GM12878 (cell line): ENCODE measurements around the gene DNAJA2. TPM values are rescaled to one million over a fixed set of nuclear protein-coding genes. Genes with fewer than 3 reads are reported as not detected.

Experiments used
- ATAC-seq: fragments of 200-7000 bp; cut with Tn5 transposase; 3 replicates; pipeline ENCODE4 v1.9.1; 2020; ENCODE audit warnings: mild to moderate bottlenecking, moderate library complexity
- BruUV-seq: library from RNA; stranded (reverse); fragments of 400-500 nt; replicated peaks from 2 replicates; lab custom pipeline; 2021; lab: Mats Ljungman, UMichigan
- CTCF ChIA-PET: fragments of 300-600 bp; sonication (Branson Sonifier 250); formaldehyde crosslinking; extraction: SDS; loops from one replicate; lab custom pipeline; 2021; ENCODE audit warnings: inconsistent platforms; lab: Yijun Ruan, JAX
- POLR2A ChIA-PET: fragments of 350-600 bp; formaldehyde crosslinking; extraction: SDS; loops from one replicate; lab custom pipeline; 2021; ENCODE audit warnings: inconsistent platforms; lab: Charles Lee
- RAD21 ChIA-PET: fragments of 300-600 bp; sonication (Branson Sonifier 250); formaldehyde crosslinking; loops from one replicate; lab custom pipeline; 2023; ENCODE audit warnings: antibody characterized with exemption; ENCODE audit not compliant: unreplicated experiment; lab: Charles Lee
- SMC1A ChIA-PET: fragments of 300-600 bp; sonication (Branson Sonifier 250); formaldehyde crosslinking; loops from one replicate; lab custom pipeline; 2023; ENCODE audit not compliant: unreplicated experiment, uncharacterized antibody; lab: Charles Lee
- DNase-seq: peaks from one replicate; pipeline ENCODE4 v3.0.0-alpha.2; 2011; ENCODE audit warnings: low read depth, low spot score
- FAIRE-seq: peaks from 3 replicates; lab custom pipeline; 2011; peaks lifted over from hg19 to GRCh38; lab: Jason Lieb, UNC
- H2AFZ ChIP-seq: 2 replicates; pipeline ENCODE4 v1.6.0; 2011; ENCODE audit warnings: low read depth, low read length, control low read depth; ENCODE audit not compliant: control insufficient read depth
- H3K27ac ChIP-seq: 2 replicates; pipeline ENCODE4 v1.5.1; 2011; ENCODE audit warnings: control low read depth; ENCODE audit not compliant: control insufficient read depth, insufficient read depth
- H3K27me3 ChIP-seq, 2 experiments: replicated peaks in 1 of 2; 2 replicates each; pipeline versions ENCODE4 v1.6.0 to v1.6.1; 2011; ENCODE audit warnings: low read length in 1 of 2; ENCODE audit not compliant: control insufficient read depth in 2 of 2, insufficient read depth in 2 of 2
- H3K36me3 ChIP-seq, 2 experiments: 2 replicates each; pipeline ENCODE4 v1.5.1; 2011; ENCODE audit warnings: low read length in 1 of 2; ENCODE audit not compliant: control insufficient read depth in 2 of 2, insufficient read depth in 2 of 2
- H3K4me1 ChIP-seq: 2 replicates; pipeline ENCODE4 v1.6.1; 2011; ENCODE audit warnings: mild to moderate bottlenecking, low read length, moderate library complexity, mixed read lengths; ENCODE audit not compliant: control insufficient read depth, insufficient read depth
- H3K4me2 ChIP-seq: 2 replicates; pipeline ENCODE4 v1.6.0; 2011; ENCODE audit warnings: control low read depth; ENCODE audit not compliant: control insufficient read depth, insufficient read depth
- H3K4me3 ChIP-seq: fragments of 200-600 bp; sonication (generic); 2 replicates; pipeline ENCODE4 v1.5.1; 2016
- H3K79me2 ChIP-seq: 2 replicates; pipeline ENCODE4 v1.6.0; 2011; ENCODE audit warnings: low read length; ENCODE audit not compliant: control insufficient read depth, insufficient read depth
- H3K9ac ChIP-seq: 2 replicates; pipeline ENCODE4 v1.8.0; 2011; ENCODE audit warnings: low read length, control low read depth, mixed read lengths; ENCODE audit not compliant: control insufficient read depth, insufficient read depth
- H3K9me3 ChIP-seq: replicated peaks from 3 replicates; pipeline ENCODE4 v1.5.1; 2011; ENCODE audit warnings: mild to moderate bottlenecking, low read length; ENCODE audit not compliant: control insufficient read depth, insufficient read depth
- H4K20me1 ChIP-seq: 2 replicates; pipeline ENCODE4 v1.6.0; 2011; ENCODE audit not compliant: control insufficient read depth, insufficient read depth
- CREB1 ChIP-seq: IDR thresholded peaks from 2 replicates; pipeline ENCODE4 v1.6.1; 2012; ENCODE audit warnings: low read depth, mild to moderate bottlenecking, inconsistent platforms
- MYC ChIP-seq: IDR thresholded peaks from 2 replicates; pipeline ENCODE4 v1.6.1; 2011; ENCODE audit warnings: mild to moderate bottlenecking, low read length, moderate library complexity, inconsistent platforms; ENCODE audit not compliant: insufficient read depth, insufficient replicate concordance, insufficient read length, severe bottlenecking
- PAX5 ChIP-seq: IDR thresholded peaks from 2 replicates; pipeline ENCODE4 v1.6.1; 2011; ENCODE audit warnings: low read depth, low read length, borderline replicate concordance
- PKNOX1 ChIP-seq: fragments of 450-650 bp; IDR thresholded peaks from 2 replicates; pipeline ENCODE4 v1.6.1; 2016; ENCODE audit warnings: mild to moderate bottlenecking
- RCOR1 ChIP-seq: conservative IDR thresholded peaks from 2 replicates; pipeline ENCODE4 v1.6.1; 2012; ENCODE audit warnings: low read depth, low read length, improper control_type of control experiment
- RUNX3 ChIP-seq: IDR thresholded peaks from 2 replicates; pipeline ENCODE4 v1.6.1; 2012; ENCODE audit warnings: low read length, inconsistent platforms
- SP1 ChIP-seq: IDR thresholded peaks from one replicate; pipeline ENCODE4 v1.6.1; 2011; ENCODE audit warnings: low read depth, low read length
- USF1 ChIP-seq: IDR thresholded peaks from 2 replicates; pipeline ENCODE4 v1.6.1; 2011; ENCODE audit warnings: borderline replicate concordance, low read depth, mild to moderate bottlenecking, moderate library complexity, mixed read lengths, low read length; ENCODE audit not compliant: insufficient read depth; ENCODE audit errors: extremely low read length
- WGBS: methylation state at CpG from one replicate; pipeline ENCODE4 v1.1.6; 2016; ENCODE audit warnings: low lambda C conversion rate; ENCODE audit not compliant: insufficient replicate concordance, insufficient coverage; ENCODE audit errors: missing lambda C conversion rate; 5-methylcytosine and 5-hydroxymethylcytosine counted together
- in situ Hi-C: fragments of 300-500 bp; cut with MboI; formaldehyde crosslinking; loops from 9 replicates; pipeline ENCODE4 v1.14.3; 2018; ENCODE audit warnings: mixed read lengths
- intact Hi-C: fragments of 100-400 bp; cut with micrococcal nuclease; formaldehyde crosslinking; loops from one replicate; pipeline ENCODE4 v1.14.2; 2022; ENCODE audit not compliant: unreplicated experiment
- polyA plus RNA-seq, 11 experiments: library from polyadenylated mRNA; depleted of rRNA in 4 of 11; unstranded in 6 of 11; stranded (reverse) in 5 of 11; fragments of >200 nt; fragmentation: Nextera tagmentation in 4 of 11; fragmentation: Illumina TruSeq in 1 of 11; extraction: Ambion mirVana in 4 of 11; extraction: Trizol in 1 of 11; gene quantifications; 1 replicate in 1 of 11; 2 replicates in 10 of 11; pipeline versions ENCODE4 v1.2.1 to v1.2.3, GENCODE V29; 2011 to 2016; ENCODE audit warnings: inconsistent platforms in 2 of 11, missing spikeins in 2 of 11, low read depth in 1 of 11
- total RNA-seq, 4 experiments: library from RNA; depleted of rRNA in 3 of 4; stranded (reverse); fragments of >200 nt in 3 of 4; fragmentation: Illumina TruSeq in 1 of 4; extraction: Trizol in 1 of 4; gene quantifications; 2 replicates each; pipeline versions ENCODE4 v1.2.1 to v1.2.3, GENCODE V29; 2013 to 2021

The DNAJA2 gene
- total and polyA plus RNA-seq, 10 of the 15 experiments (the other 5 are each of a cell fraction or from before 2014, with no cell fraction given), result 26.2 to 96.4 (median 58.1) TPM

GRCh38 chr16:46961373-46962353 lies 11.8 kb downstream of the DNAJA2 start:
- peak overlapping the region; percentile 30; the same call in 1 of the 2 replicates for H3K4me2 ChIP-seq
- BruUV-seq, result no TSS peak
- no peak overlapping the region for H2AFZ ChIP-seq
- peaks cover 13 to 58% of the 10 kb centered on the region in 2 experiments for H3K36me3 ChIP-seq
- TF ChIP-seq RUNX3, result peak; percentile 73
- TF ChIP-seq PAX5, result 0 out of 2 replicates have a peak, but pooled peaks have one; percentile 14
- no peak for TF ChIP-seq SP1
- no peak for TF ChIP-seq RCOR1
- no peak for TF ChIP-seq MYC
- TF ChIP-seq PKNOX1, result peak; percentile 80
- no peak for TF ChIP-seq CREB1
- no peak for TF ChIP-seq USF1
- CTCF ChIA-PET, result interaction anchor here (1.5 to 2.7 kb wide), 5 partner anchors 13 to 180 kb away, joined by 4 to 8 read pairs (median 6); no protein-coding TSS in a partner anchor
- intact Hi-C loops (no loop called here), in situ Hi-C loops (no loop called here)
- SMC1A ChIA-PET, result interaction anchor here (0.6 to 4.0 kb wide), 8 partner anchors 10 to 179 kb away, joined by 3 to 19 read pairs (median 4); no protein-coding TSS in a partner anchor
- DNase-seq (no peak), FAIRE-seq (no peak), ATAC-seq (peak; percentile 89)
- peaks cover 13% of the 10 kb centered on the region for H3K4me1 ChIP-seq
- H3K79me2 ChIP-seq, result peaks cover 17% of the 10 kb centered on the region
- H3K27me3 ChIP-seq, result no peaks in the 10 kb centered on the region
- H4K20me1 ChIP-seq, result no peaks in the 10 kb centered on the region
- WGBS, result 80% methylated on average over 9 of the region's 9 CpGs
- POLR2A ChIA-PET, result interaction anchor here (1.2 to 1.7 kb wide), 2 partner anchors 9 to 11 kb away, joined by 4 to 7 read pairs; partner anchors contain the start of gene DNAJA2
- H3K4me3 ChIP-seq, result 0 out of 2 replicates have a peak overlapping the region, but pooled peaks have one; percentile 8
- H3K9me3 ChIP-seq, result no peaks in the 10 kb centered on the region
- H3K9ac ChIP-seq, result no peak overlapping the region
- RAD21 ChIA-PET, result interaction anchor here (0.5 to 1.4 kb wide), 5 partner anchors 10 to 319 kb away, joined by 3 to 4 read pairs (median 3); no protein-coding TSS in a partner anchor
- H3K27ac ChIP-seq, result no peak overlapping the region
